ENCODE results near the gene PHACTR3.
"Not testable (repeated sequence)": the region's sequence is repeated elsewhere in the genome, so short reads cannot be mapped to it uniquely, and the experiment has no call there.

DNA sequence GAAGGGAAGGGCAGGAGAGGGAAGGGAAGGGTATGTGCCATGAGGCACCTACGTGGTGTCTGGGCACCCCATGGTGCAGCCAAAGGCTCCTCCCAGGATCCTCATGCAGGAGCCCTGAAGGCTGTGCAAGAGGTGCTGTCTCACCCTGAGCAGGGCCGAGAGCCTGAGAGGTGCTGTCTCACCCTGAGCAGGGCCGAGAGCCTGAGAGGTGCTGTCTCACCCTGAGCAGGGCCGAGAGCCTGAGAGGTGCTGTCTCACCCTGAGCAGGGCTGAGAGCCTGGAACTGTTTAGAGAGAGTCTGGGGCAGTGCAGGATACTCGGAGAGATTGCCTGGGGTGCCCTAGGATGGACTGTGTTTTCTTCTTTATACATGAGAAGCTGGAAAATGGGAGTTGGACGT is 14.2 kb downstream of the PHACTR3 start:
- TF ChIP-seq, protein P1, sequence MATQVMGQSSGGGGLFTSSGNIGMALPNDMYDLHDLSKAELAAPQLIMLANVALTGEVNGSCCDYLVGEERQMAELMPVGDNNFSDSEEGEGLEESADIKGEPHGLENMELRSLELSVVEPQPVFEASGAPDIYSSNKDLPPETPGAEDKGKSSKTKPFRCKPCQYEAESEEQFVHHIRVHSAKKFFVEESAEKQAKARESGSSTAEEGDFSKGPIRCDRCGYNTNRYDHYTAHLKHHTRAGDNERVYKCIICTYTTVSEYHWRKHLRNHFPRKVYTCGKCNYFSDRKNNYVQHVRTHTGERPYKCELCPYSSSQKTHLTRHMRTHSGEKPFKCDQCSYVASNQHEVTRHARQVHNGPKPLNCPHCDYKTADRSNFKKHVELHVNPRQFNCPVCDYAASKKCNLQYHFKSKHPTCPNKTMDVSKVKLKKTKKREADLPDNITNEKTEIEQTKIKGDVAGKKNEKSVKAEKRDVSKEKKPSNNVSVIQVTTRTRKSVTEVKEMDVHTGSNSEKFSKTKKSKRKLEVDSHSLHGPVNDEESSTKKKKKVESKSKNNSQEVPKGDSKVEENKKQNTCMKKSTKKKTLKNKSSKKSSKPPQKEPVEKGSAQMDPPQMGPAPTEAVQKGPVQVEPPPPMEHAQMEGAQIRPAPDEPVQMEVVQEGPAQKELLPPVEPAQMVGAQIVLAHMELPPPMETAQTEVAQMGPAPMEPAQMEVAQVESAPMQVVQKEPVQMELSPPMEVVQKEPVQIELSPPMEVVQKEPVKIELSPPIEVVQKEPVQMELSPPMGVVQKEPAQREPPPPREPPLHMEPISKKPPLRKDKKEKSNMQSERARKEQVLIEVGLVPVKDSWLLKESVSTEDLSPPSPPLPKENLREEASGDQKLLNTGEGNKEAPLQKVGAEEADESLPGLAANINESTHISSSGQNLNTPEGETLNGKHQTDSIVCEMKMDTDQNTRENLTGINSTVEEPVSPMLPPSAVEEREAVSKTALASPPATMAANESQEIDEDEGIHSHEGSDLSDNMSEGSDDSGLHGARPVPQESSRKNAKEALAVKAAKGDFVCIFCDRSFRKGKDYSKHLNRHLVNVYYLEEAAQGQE (IDR thresholded peaks at IDR 0.05; ENCODE audit: insufficient read depth in 1 of 2, low read depth in 2 of 2, low read length in 1 of 2), result not testable (repeated sequence)
- TF ChIP-seq CTCF (IDR thresholded peaks at IDR 0.05); POLR2AphosphoS5 (IDR thresholded peaks at IDR 0.05; ENCODE audit: low read depth, low read length): not testable (repeated sequence)
